Panc1 (cell line): ENCODE measurements around the gene METTL4. TPM values are rescaled to one million over a fixed set of nuclear protein-coding genes. Genes with fewer than 3 reads are reported as not detected.

ENCODE experiments used
- ATAC-seq: fragments of 200-7000 bp; cut with Tn5 transposase; 2 replicates; pipeline ENCODE4 v1.9.1; 2020; ENCODE audit warnings: mild to moderate bottlenecking, moderate library complexity
- BruUV-seq: library from RNA; stranded (reverse); fragments of 400-500 nt; replicated peaks from 2 replicates; lab custom pipeline; 2021; lab: Mats Ljungman, UMichigan
- CTCF ChIA-PET: fragments of 300-600 bp; sonication (Branson Sonifier 250); formaldehyde crosslinking; loops from one replicate; lab custom pipeline; 2022; ENCODE audit warnings: antibody characterized with exemption; lab: Charles Lee
- POLR2A ChIA-PET: fragments of 300-600 bp; sonication (Branson Sonifier 250); formaldehyde crosslinking; loops from one replicate; lab custom pipeline; 2022; ENCODE audit warnings: antibody characterized with exemption; lab: Charles Lee
- DNase-seq: peaks from one replicate; pipeline ENCODE4 v3.0.0-alpha.2; 2010; ENCODE audit warnings: low read depth, low spot score
- H3K27ac ChIP-seq: 2 replicates; pipeline ENCODE4 v1.5.1; 2011; ENCODE audit warnings: mild to moderate bottlenecking, low read length, inconsistent platforms
- H3K27me3 ChIP-seq: fragments of 200-500 bp; sonication (Bioruptor generic); 2 replicates; pipeline ENCODE4 v1.6.0; 2014; ENCODE audit warnings: low read length, inconsistent platforms; ENCODE audit not compliant: control insufficient read depth, insufficient read depth
- H3K36me3 ChIP-seq: fragments of 200-500 bp; sonication (Bioruptor generic); 2 replicates; pipeline ENCODE4 v1.5.1; 2014; ENCODE audit warnings: inconsistent platforms, mild to moderate bottlenecking, low read length, moderate library complexity; ENCODE audit not compliant: control insufficient read depth, insufficient read depth
- H3K4me1 ChIP-seq: 2 replicates; pipeline ENCODE4 v1.5.1; 2011; ENCODE audit warnings: inconsistent platforms, mild to moderate bottlenecking, low read length, moderate library complexity; ENCODE audit not compliant: control insufficient read depth, insufficient read depth
- H3K4me3 ChIP-seq, 2 experiments: 2 replicates each; pipeline ENCODE4 v1.5.1; 2011 to 2012; ENCODE audit warnings: low read depth in 2 of 2, low read length in 2 of 2, mild to moderate bottlenecking in 2 of 2, inconsistent platforms in 1 of 2, moderate library complexity in 1 of 2
- H3K9me3 ChIP-seq: fragments of 200-500 bp; sonication (Bioruptor generic); 2 replicates; pipeline ENCODE4 v1.5.1; 2014; ENCODE audit warnings: low read depth, mild to moderate bottlenecking, inconsistent platforms, low read length, moderate library complexity; ENCODE audit not compliant: control insufficient read depth, insufficient read depth
- CTCF ChIP-seq: fragments of 450-650 bp; IDR thresholded peaks from 2 replicates; pipeline ENCODE4 v1.5.1; 2017; ENCODE audit warnings: mild to moderate bottlenecking
- POLR2AphosphoS5 ChIP-seq: IDR thresholded peaks from 2 replicates; pipeline ENCODE4 v1.6.1; 2012; ENCODE audit warnings: mild to moderate bottlenecking, low read depth, low read length, moderate library complexity
- REST ChIP-seq, 2 experiments: IDR thresholded peaks; 2 replicates each; pipeline ENCODE4 v1.6.1; 2011 to 2012; ENCODE audit warnings: low read depth in 2 of 2, control low read depth in 1 of 2, low read length in 1 of 2, mild to moderate bottlenecking in 1 of 2, moderate library complexity in 1 of 2; ENCODE audit not compliant: insufficient read depth in 1 of 2
- SIN3A ChIP-seq: IDR thresholded peaks from 2 replicates; pipeline ENCODE4 v1.6.1; 2012; ENCODE audit warnings: low read depth, mild to moderate bottlenecking, low read length, moderate library complexity, borderline replicate concordance; ENCODE audit not compliant: insufficient read depth
- TCF7L2 ChIP-seq: IDR thresholded peaks from 2 replicates; pipeline ENCODE4 v1.6.1; 2011; ENCODE audit warnings: mild to moderate bottlenecking, low read depth, low read length, inconsistent platforms
- in situ Hi-C: cut with HindIII; loops from 2 replicates; pipeline ENCODE4 v1.10.0; 2016; ENCODE audit warnings: low sequenced_read_pairs, low pct_unique_long_range_greater_than_20kb
- intact Hi-C: fragments of 100-400 bp; cut with micrococcal nuclease; formaldehyde crosslinking; loops from one replicate; pipeline ENCODE4 v1.10.0; 2022; ENCODE audit not compliant: unreplicated experiment
- total RNA-seq: library from RNA; stranded (reverse); gene quantifications from one replicate; pipeline ENCODE4 v1.2.1, GENCODE V29; 2021; ENCODE audit not compliant: unreplicated experiment

The METTL4 gene
- total RNA-seq, 1 experiment from 2014 or later = 9.6 TPM

GRCh38 chr18:2564373-2564772 is 6.9 kb downstream of the METTL4 start:
- H3K36me3 ChIP-seq = no peaks in the 10 kb centered on the region
- intact Hi-C loops = no loop called here
- no TSS peak for BruUV-seq
- TF ChIP-seq CTCF (no peak), REST (IDR thresholded peaks at IDR 0.05; ENCODE audit: insufficient read depth in 1 of 2, low read depth in 2 of 2, low read length in 1 of 2) (no peak), POLR2AphosphoS5 (no peak), SIN3A (no peak), TCF7L2 (no peak)
- no peak for DNase-seq
- H3K27ac ChIP-seq = no peak overlapping the region
- in situ Hi-C loops = no loop called here
- H3K27me3 ChIP-seq = no peaks in the 10 kb centered on the region
- no peak for ATAC-seq
- ChIA-PET POLR2A (no interaction called here), CTCF (no interaction called here)
- no peak overlapping the region for H3K4me3 ChIP-seq
- no peaks in the 10 kb centered on the region for H3K4me1 ChIP-seq
- no peaks in the 10 kb centered on the region for H3K9me3 ChIP-seq

GRCh38 chr18:2559249-2559648 is 12.1 kb downstream of the METTL4 start:
- TF ChIP-seq POLR2AphosphoS5 = no peak
- CTCF ChIA-PET = no interaction called here
- intact Hi-C loops = no loop called here
- DNase-seq (no peak), ATAC-seq (no peak)
- H3K27me3 ChIP-seq = no peaks in the 10 kb centered on the region
- no peak overlapping the region for H3K27ac ChIP-seq
- H3K4me1 ChIP-seq = no peaks in the 10 kb centered on the region
- in situ Hi-C loops = no loop called here
- BruUV-seq = no TSS peak
- POLR2A ChIA-PET = no interaction called here
- no peak overlapping the region for H3K4me3 ChIP-seq
- no peaks in the 10 kb centered on the region for H3K36me3 ChIP-seq
- no peaks in the 10 kb centered on the region for H3K9me3 ChIP-seq

GRCh38 chr18:2557536-2557935 is 13.8 kb downstream of the METTL4 start:
- BruUV-seq = no TSS peak
- intact Hi-C loops = no loop called here
- POLR2A ChIA-PET = no interaction called here
- no peak for TF ChIP-seq SIN3A
- TF ChIP-seq POLR2AphosphoS5 = no peak
- TF ChIP-seq CTCF = no peak
- TF ChIP-seq TCF7L2 = no peak
- TF ChIP-seq REST (IDR thresholded peaks at IDR 0.05; ENCODE audit: insufficient read depth in 1 of 2, low read depth in 2 of 2, low read length in 1 of 2) = no peak
- no peak for ATAC-seq
- CTCF ChIA-PET = no interaction called here
- H3K4me3 ChIP-seq = no peak overlapping the region
- in situ Hi-C loops = no loop called here
- no peaks in the 10 kb centered on the region for H3K4me1 ChIP-seq
- no peak overlapping the region for H3K27ac ChIP-seq
- DNase-seq = no peak
- H3K27me3 ChIP-seq = no peaks in the 10 kb centered on the region
- H3K9me3 ChIP-seq = no peaks in the 10 kb centered on the region
- H3K36me3 ChIP-seq = no peaks in the 10 kb centered on the region
